Heart left ventricle (tissue), 16 donors: ENCODE measurements around the gene NCOR1. TPM values are rescaled to one million over a fixed set of nuclear protein-coding genes. Genes with fewer than 3 reads are reported as not detected.

ENCODE experiments used
- ATAC-seq, 4 donors: fragments of 200-7000 bp; cut with Tn5 transposase; one replicate each; pipeline ENCODE4 v1.9.1; 2020 to 2022; ENCODE audit warnings: moderate library complexity in 4 of 4, mild to moderate bottlenecking in 3 of 4, moderate number of reproducible peaks in 1 of 4
- DNase-seq, 5 donors: peaks; one replicate each; pipeline ENCODE4 v3.0.0-alpha.2; 2020
- H3K27ac ChIP-seq, 12 donors: fragments of 200-600 bp; sonication (generic) in 4 of 12; one replicate each; pipeline versions ENCODE4 v1.5.0 to v1.8.0; 2016 to 2022; ENCODE audit warnings: mild to moderate bottlenecking in 2 of 12
- H3K27me3 ChIP-seq, 9 donors: fragments of 200-600 bp; sonication (generic) in 2 of 9; one replicate each; pipeline versions ENCODE4 v1.5.1 to v1.8.0; 2016 to 2022; ENCODE audit warnings: mild to moderate bottlenecking in 3 of 9
- H3K36me3 ChIP-seq, 9 donors: fragments of 200-600 bp; sonication (generic) in 2 of 9; one replicate each; pipeline versions ENCODE4 v1.5.0 to v1.8.0; 2018 to 2022; ENCODE audit warnings: mild to moderate bottlenecking in 2 of 9
- H3K4me1 ChIP-seq, 12 donors: fragments of 200-600 bp; sonication (generic) in 4 of 12; one replicate each; pipeline versions ENCODE4 v1.5.0 to v1.8.0; 2016 to 2022; ENCODE audit warnings: mild to moderate bottlenecking in 3 of 12
- H3K4me3 ChIP-seq, 12 donors: fragments of 200-600 bp; sonication (generic) in 4 of 12; one replicate each; pipeline versions ENCODE4 v1.5.0 to v1.8.0; 2017 to 2022; ENCODE audit warnings: mild to moderate bottlenecking in 9 of 12, moderate library complexity in 4 of 12
- H3K9me3 ChIP-seq, 12 donors: fragments of 200-600 bp; sonication (generic) in 4 of 12; one replicate each; pipeline versions ENCODE4 v1.5.0 to v1.8.0; 2016 to 2022; ENCODE audit warnings: mild to moderate bottlenecking in 1 of 12
- POLR2A ChIP-seq, 2 donors: fragments of 450-650 bp; IDR thresholded peaks; one replicate each; pipeline ENCODE4 v1.6.1; 2017; ENCODE audit warnings: antibody characterized with exemption in 2 of 2, mild to moderate bottlenecking in 2 of 2, moderate library complexity in 2 of 2
- WGBS, 4 donors: extraction: QIAGEN DNeasy Blood & Tissue Kit in 2 of 4; methylation state at CpG; one replicate each; pipeline versions ENCODE4 v1.1.5 to v1.1.7; 2013 to 2018; 5-methylcytosine and 5-hydroxymethylcytosine counted together
- intact Hi-C, 10 donors: fragments of 100-400 bp; cut with DNase I; formaldehyde crosslinking; loops; one replicate each; pipeline versions ENCODE4 v1.11.1 to v1.14.2; 2022
- polyA plus RNA-seq, 2 donors: library from polyadenylated mRNA; stranded (reverse); fragments of 200-250 nt; gene quantifications; one replicate each; pipeline ENCODE4 v1.2.3, GENCODE V29; 2013
- total RNA-seq, 9 donors: library from RNA; depleted of rRNA in 2 of 9; stranded (reverse); fragments of >200 nt in 2 of 9; fragmentation: NEBNext Ultra II Directional in 3 of 9; extraction: Animal tissue kit (Norgen Biotek cat#: 25700) in 3 of 9; gene quantifications; one replicate each; pipeline versions ENCODE4 v1.1.0 to v1.2.4, GENCODE V29; 2016 to 2023
- TF ChIP-seq, protein P1 (sequence below), 12 donors: fragments of 200-600 bp; sonication (generic) in 4 of 12; IDR thresholded peaks; one replicate each; pipeline versions ENCODE4 v1.5.0 to v1.8.0; 2018 to 2022; ENCODE audit warnings: antibody characterized with exemption in 12 of 12, mild to moderate bottlenecking in 5 of 12
- donor health status: ischemic (EF 13 %, LVEDD 7.1; RV severe dilation, severe dysfunction).
- donor health status: healthy with polysubstance abuse.
- donor health status: DM: no; HTN: yes; CAD: no.
- donor health status: DM: no; HTN: no; CAD: no.
- donor health status: ischemic (EF 25% LVEDD 6.9; RV normal size, moderate dysfunction).
- donor health status: ischemic (EF 25% LVEDD 5.7; RV mildly dilated, moderate dysfunction).
- donor health status: healthy.
- donor health status: DM: yes; HTN: yes; CAD: no.
- donor health status: ischemic (EF 35%, LVEDD 5.7; RV mildly dilated, moderate dysfunction).
- donor health status: nonischemic (EF 11% LVEDD 7.7; RV severe dilation, severe dysfunction).
- donor health status: DM: yes; HTN: yes; CAD: no.
- donor health status: PGD.
- donor health status: ischemic (EF 29% LVEDD 5.4; RV normal size, mild dysfunction).
- donor health status: nonischemic (EF 23%, LVEDD 6.1; RV moderate dilation, normal function).

Gene NCOR1
- total and polyA plus RNA-seq, 11 donors, result 35.2 to 92.2 (median 74.1) TPM

DNA sequence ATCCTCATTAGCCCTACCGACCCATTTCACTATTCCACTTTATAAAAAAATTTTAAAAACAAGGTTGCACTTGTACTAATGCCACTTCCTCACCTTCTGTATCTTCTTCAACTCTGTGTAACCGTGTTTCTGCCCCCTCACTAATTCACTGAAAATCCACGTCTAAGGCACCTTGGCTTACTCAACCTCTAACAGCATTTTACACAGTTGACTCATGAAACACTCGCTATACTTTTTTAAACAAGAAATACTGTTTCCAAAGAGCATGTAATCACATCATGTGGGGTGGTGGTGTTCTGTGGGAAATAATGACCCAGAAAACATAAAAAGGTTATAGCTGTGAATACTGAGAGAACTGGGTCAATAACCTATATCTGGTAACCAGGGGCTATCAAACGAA is 79.9 kb downstream of the NCOR1 start:
- peaks cover 0 to 92% (median 83%) of the 10 kb centered on the region in 9 donors for H3K36me3 ChIP-seq
- no peaks in the 10 kb centered on the region for H3K4me1 ChIP-seq
- H3K9me3 ChIP-seq, result no peaks in the 10 kb centered on the region
- 92 to 95% (median 93%) methylated on average over 5 of the region's 5 CpGs for WGBS, 4 donors
- no peaks in the 10 kb centered on the region for H3K27me3 ChIP-seq
- intact Hi-C loops, result no loop called here
- no peak for TF ChIP-seq POLR2A (IDR thresholded peaks at IDR 0.05)
- TF ChIP-seq, protein P1, sequence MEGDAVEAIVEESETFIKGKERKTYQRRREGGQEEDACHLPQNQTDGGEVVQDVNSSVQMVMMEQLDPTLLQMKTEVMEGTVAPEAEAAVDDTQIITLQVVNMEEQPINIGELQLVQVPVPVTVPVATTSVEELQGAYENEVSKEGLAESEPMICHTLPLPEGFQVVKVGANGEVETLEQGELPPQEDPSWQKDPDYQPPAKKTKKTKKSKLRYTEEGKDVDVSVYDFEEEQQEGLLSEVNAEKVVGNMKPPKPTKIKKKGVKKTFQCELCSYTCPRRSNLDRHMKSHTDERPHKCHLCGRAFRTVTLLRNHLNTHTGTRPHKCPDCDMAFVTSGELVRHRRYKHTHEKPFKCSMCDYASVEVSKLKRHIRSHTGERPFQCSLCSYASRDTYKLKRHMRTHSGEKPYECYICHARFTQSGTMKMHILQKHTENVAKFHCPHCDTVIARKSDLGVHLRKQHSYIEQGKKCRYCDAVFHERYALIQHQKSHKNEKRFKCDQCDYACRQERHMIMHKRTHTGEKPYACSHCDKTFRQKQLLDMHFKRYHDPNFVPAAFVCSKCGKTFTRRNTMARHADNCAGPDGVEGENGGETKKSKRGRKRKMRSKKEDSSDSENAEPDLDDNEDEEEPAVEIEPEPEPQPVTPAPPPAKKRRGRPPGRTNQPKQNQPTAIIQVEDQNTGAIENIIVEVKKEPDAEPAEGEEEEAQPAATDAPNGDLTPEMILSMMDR (IDR thresholded peaks at IDR 0.05), result no peak
- ATAC-seq, result no peak
- no peak overlapping the region for H3K27ac ChIP-seq
- no peak overlapping the region for H3K4me3 ChIP-seq
- no peak for DNase-seq

- Histone ChIP-seq H3K4me3 (no peak overlapping the region), H3K4me1 (peaks cover 0 to 10% (median 0%) of the 10 kb centered on the region in 12 donors), H3K36me3 (peaks cover 0 to 91% (median 59%) of the 10 kb centered on the region in 9 donors), H3K27me3 (no peaks in the 10 kb centered on the region), H3K27ac (no peak overlapping the region), H3K9me3 (no peaks in the 10 kb centered on the region)
- no peak for TF ChIP-seq POLR2A (IDR thresholded peaks at IDR 0.05)
- TF ChIP-seq, protein P1 (IDR thresholded peaks at IDR 0.05), result no peak
- 93 to 96% (median 94%) methylated on average over 3 of the region's 3 CpGs for WGBS, 4 donors
- ATAC-seq (no peak), DNase-seq (no peak)
- intact Hi-C loops, result no loop called here
These were observed 83.7 kb downstream of the NCOR1 start for GRCh38 chr17:16131593-16131992.

DNA sequence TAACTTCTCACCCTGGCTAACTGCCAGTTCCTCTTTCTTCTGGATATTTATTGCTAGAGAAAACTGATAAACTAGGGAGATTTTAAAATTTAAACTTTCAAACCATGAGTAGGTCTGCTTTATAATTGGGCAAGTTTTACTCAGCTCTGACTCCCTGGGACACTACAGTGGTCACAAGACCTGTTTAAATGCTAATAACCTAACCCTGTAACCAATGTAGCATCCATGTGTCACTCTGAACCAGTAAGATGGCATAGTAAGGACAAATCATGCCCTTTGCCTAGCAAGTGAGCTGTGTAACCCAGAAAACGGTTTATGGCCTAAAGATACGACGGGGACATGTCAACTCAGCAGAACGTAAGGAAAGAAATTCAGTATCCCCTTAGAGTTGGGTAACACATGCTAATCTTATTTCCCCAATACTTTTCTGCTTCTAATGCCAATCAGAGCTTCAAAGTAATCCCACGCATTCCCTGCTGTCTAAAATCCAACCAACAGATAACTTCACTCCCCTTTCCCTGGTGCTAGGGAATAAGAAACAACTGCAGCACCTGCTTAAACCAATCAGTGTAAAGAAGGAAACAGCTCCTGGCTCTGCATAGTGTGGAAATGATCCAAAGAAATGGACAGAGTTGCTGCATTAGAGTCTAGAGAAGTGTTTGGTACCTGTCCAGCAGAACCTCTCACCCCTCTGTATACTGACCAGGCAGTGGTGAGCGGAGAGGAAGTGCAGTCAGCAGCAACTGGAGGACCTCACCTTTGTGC is 85.7 kb downstream of the NCOR1 start:
- no peak for TF ChIP-seq POLR2A (IDR thresholded peaks at IDR 0.05)
- TF ChIP-seq, protein P1 (IDR thresholded peaks at IDR 0.05), result no peak
- no peaks in the 10 kb centered on the region for H3K27me3 ChIP-seq
- peaks cover 0 to 91% (median 53%) of the 10 kb centered on the region in 9 donors for H3K36me3 ChIP-seq
- intact Hi-C loops, result no loop called here
- H3K27ac ChIP-seq, result no peak overlapping the region
- peaks cover 0 to 10% (median 0%) of the 10 kb centered on the region in 12 donors for H3K4me1 ChIP-seq
- no peaks in the 10 kb centered on the region for H3K9me3 ChIP-seq
- WGBS, 4 donors, result 91 to 93% (median 92%) methylated on average over 6 of the region's 6 CpGs
- ATAC-seq (peak in 2 of 4 donors; percentile 22 to 49), DNase-seq (no peak)
- no peak overlapping the region for H3K4me3 ChIP-seq

DNA sequence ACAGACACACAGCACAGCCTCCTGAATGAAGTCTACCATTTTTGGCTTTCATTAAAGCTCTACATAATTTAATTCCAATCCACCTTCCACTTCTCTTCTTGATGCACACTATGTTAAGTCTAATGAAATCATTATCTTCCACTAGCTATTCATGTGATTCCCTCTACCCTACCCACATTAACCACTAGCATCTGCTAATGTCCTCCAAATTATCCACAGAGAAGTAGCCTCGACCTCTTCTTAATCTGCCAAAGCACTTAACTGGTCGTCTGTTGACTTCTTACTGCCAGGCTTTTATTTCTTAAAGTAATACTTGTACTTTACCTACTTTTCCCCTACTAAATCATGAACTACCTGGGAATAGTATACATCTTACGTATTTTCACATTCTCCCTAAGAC is 91.8 kb downstream of the NCOR1 start:
- Histone ChIP-seq H3K36me3 (peaks cover 0 to 97% (median 70%) of the 10 kb centered on the region in 9 donors), H3K9me3 (no peaks in the 10 kb centered on the region), H3K27me3 (no peaks in the 10 kb centered on the region), H3K27ac (no peak overlapping the region), H3K4me1 (peaks cover 0 to 5% (median 0%) of the 10 kb centered on the region in 12 donors), H3K4me3 (no peak overlapping the region)
- intact Hi-C loops, result no loop called here
- no peak for ATAC-seq
- WGBS, 4 donors, result 83 to 86% (median 84%) methylated on average over 3 of the region's 3 CpGs
- TF ChIP-seq, protein P1 (IDR thresholded peaks at IDR 0.05), result no peak
- DNase-seq, result no peak
